Mesenteric fat pad (tissue), 1 donor: ENCODE measurements around the gene PLXNA2. TPM values are rescaled to one million over a fixed set of nuclear protein-coding genes. Genes with fewer than 3 reads are reported as not detected.

Source experiments
- DNase-seq: peaks from one replicate; pipeline ENCODE4 v3.0.0-alpha.2; 2020; ENCODE audit warnings: low spot score
- total RNA-seq: library from RNA; stranded (reverse); fragmentation: NEBNext Ultra II Directional; extraction: Animal tissue kit (Norgen Biotek cat#: 25700); gene quantifications from one replicate; pipeline ENCODE4 v1.2.1, GENCODE V29; 2021
- donor health status: DM: yes; HTN: yes; CAD: no.

PLXNA2 gene
- total RNA-seq, 1 donor from 2014 or later, result 49.0 TPM

DNA sequence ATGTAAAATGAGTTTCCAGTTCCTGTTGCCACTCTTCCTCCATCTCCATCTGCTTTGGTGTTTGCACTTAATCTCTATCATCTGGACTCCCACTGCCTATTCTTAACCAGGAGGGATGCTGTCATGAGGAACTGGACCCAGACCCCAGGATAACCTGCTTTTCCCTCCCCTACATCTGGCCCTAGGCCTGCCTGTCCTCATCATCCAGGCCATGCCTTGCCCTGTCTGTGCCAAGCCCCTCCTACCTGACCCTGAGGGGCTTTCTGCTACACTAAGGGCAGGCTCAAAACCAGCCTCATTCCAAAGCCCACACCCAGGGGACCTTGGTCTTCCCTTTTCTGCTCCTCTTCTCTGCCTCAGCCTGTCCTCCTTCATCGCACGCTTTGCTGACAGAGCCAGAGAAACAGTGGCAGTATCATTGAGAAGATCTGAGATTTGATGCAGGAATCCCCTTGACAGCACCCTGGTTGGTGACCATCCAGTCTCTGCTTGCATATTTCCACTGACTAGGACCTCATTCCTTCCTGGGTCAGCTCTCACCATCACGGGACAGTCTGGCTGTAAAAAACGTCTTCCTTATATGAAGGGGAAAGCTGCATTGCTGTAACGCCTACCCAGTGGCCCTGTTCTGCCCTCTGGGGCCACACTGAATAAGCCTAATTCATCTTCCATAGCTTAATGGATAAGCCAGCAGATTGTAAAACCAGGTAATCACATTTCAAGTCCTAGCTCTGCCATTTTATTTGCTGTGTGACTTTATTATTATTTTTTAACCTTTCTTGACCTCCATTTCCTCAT, 38.8 kb downstream of the PLXNA2 start:
- DNase-seq, result no peak

- no peak for DNase-seq
Measured at GRCh38 chr1:208204779-208205178, 39.4 kb downstream of the PLXNA2 start.

DNA sequence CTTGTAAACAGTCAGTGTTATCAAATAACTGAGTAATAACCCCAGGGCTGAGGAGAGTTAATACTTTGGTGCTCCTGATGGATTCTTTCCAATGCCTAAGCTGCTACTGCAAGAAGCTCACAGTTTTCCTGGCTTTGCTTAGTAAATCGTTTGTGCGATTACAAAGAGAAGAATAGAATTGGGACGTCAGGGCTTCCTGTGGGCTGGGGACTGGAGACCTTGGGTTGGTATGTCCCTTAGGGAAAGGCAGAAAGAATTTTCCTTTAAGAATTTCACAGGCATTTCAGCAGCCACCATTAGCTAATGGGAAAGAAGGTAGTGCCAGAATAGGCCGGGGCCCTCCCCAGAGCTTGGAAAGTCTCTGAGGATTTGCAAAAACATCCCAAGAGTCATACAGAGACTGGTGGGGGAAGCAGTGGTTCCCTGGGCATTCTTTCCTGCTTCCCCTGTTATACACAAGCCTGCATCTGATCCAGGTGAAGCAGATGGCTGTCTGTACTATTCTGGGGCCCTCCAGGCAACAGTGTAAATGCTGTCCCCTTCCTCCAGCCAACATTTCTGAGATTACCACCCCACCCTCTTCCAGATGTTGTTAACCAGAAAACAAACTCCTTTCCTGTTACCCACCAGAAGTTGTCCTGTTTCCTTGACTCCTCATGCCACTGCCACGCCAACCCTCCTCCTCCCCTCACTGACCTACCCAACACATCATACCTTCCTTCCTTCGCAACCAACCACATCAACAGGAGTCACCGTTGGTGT, 40.2 kb downstream of the PLXNA2 start:
- DNase-seq, result no peak

DNA sequence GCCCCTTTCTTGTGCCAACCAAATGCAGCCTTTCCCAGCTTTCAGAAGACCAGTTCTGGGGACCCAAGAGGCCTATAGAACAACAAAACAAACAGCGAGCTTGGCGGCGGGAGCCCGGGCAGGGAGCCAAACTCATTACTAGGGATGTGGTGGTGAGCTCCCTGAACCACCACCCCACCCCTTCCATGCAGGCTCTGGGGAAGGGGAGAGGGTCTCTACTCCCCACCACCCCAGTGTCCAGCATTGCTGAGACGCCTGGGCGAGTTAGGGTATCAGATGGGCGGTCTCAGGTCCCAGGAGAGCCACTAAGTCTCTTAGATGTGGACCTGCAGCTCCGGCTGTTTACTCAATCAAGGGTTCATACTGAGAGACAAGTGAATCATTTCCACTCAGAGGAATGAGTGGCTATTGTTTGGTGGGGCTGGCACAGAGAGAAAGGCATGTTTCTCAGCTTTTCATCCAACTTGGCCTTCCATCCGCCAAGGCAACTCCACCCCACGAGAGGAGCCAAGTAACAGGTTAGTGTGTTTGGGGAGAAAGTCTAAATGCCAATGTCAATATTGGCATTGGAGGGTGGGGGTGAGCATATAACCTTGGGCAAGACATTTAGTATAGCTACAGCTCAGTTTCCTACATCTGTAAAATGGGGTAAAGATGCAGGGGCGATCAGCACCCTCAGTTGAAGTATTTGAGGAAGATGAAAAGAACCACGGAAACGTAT, 40.9 kb downstream of the PLXNA2 start:
- no peak for DNase-seq

DNA sequence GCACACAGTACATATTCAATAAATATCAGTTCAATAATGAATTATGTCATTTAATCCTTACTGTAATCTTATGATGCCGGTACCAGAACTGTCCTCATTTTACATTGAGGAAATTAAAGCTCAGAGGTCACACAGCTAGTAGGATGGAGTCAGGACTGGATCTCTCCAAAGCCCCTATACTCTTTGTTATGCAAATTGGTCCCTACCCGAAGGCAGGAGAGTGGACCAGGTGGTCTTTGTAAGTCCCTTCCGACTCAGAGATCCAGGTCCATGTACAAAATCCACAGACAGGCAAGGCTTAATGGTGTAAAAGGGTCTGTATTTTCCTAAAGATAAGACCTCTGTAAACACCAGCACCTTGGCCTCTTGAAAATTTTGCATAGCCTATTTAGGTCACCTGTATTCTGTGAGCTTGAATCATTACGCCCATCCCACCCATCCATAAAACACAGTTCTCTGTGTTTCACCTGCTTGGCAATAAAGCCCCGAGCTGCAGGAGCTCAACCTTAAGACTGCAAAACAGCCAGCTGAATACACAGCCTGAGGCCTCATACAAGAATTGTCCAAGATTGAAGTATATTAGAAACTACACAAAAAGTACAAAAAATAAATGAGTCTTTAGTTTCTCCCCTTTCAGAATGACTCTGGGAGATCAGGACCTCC, 41.7 kb downstream of the PLXNA2 start:
- DNase-seq, result no peak

DNA sequence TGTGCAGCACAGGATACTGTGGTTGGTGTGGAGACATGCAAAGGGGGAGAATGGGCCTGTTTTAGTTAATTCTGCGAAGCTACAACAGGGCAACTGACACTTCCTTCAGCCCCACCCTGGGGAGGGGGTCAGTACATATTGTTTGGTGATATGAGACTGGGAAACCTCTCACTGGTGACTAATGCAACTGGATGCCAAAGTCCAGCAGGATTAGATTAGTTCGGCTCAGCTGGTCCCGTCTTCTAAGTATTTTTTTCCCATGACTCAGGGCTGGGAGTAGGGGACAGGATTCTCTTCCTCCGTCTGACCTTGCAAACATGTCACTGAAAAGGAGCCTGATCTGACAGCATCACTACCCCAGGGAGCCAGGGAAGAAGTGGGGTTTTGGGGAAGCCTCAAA, 43.0 kb downstream of the PLXNA2 start:
- DNase-seq, result no peak

- DNase-seq, result no peak
Measured at GRCh38 chr1:208200116-208200515, 44.1 kb downstream of the PLXNA2 start.

- no peak for DNase-seq
Measured at GRCh38 chr1:208198236-208198635, 45.9 kb downstream of the PLXNA2 start.

DNA sequence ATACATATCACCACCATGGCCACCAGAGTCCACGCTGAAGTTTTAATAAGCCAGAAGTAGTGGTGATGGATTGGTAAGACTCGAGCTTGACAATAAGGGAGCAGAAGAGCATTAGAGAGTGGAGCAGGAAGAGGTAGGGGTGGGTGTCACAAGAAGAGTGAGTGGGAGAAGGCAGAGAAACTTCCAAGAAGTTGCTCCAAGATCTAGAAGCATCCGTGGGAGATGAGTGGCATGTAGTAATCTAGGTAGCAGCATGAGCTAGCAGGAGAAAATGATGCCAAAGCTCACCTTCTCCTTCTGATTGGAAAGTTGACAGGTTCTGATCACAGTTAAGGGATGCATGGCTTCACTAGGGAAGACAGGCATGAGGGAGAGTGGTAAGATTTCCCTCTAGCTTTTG, 49.2 kb downstream of the PLXNA2 start:
- DNase-seq, result no peak

GRCh38 chr1:208192995-208193394, 51.2 kb downstream of the PLXNA2 start:
- DNase-seq, result no peak

DNA sequence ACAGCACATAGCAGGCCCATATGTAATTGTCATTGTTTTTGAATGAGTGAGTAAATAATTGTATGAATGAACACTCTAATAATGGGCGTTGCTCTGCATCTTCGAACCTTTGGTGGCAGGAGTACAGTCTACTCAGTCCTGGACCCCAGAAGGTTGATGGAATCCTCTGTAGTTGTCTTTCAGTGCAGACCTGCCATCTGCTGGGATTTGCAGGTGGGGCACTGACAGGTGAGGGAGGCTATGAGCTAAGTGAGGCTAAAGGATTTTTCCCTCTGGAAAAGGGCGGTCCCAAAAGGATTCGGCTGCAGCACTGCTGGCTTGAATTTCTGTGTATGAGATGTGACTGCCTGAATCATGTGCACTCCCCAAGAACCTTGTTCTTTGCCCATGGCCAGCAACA, 53.4 kb downstream of the PLXNA2 start:
- DNase-seq, result no peak

GRCh38 chr1:208189716-208190115, 54.5 kb downstream of the PLXNA2 start:
- no peak for DNase-seq

GRCh38 chr1:208189183-208189582, 55.0 kb downstream of the PLXNA2 start:
- no peak for DNase-seq

DNA sequence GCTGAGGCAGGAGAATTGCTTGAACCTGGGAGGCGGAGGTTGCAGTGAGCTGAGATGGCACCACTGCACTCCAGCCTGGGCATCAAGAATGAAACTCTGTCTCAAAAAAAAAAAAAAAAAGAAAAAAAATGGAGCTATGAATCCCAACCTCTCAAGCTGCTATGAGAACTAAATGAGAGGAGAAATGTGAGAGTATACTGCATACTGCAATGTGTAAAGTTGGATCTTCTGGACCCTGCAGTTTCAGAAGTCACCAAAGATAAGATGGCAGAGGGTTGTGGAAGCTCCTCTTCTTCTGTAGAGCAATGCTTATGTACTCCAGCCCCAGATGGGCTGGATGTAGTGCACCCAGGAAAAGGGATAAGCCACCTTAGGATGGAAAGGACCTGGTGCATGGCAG, 55.6 kb downstream of the PLXNA2 start:
- no peak for DNase-seq

GRCh38 chr1:208187499-208188041, 56.6 kb downstream of the PLXNA2 start:
- DNase-seq, result no peak

DNA sequence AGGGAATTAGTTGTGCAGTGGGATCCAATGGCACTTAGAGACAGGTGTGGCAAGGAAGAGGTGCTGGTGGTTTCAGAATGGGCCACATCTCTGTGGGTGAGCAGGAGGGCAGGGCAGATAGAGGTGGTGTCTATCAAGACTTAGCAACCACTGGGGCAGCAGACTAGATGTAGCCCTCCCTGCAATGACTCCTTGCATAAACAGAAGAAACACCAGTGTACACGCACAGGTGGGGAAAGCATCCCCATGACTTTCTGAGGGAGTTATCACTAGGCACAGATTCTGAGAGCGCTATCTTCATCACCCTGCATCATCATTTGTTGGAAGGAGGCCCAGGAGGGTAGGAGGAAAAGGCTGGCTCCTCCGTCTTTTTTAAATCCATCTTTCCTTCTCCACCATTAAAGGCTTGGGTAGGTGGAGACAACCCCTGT, 58.4 kb downstream of the PLXNA2 start:
- no peak for DNase-seq

GRCh38 chr1:208184966-208185654, 59.1 kb downstream of the PLXNA2 start:
- DNase-seq, result no peak

GRCh38 chr1:208183977-208184911, 59.9 kb downstream of the PLXNA2 start:
- DNase-seq, result no peak

DNA sequence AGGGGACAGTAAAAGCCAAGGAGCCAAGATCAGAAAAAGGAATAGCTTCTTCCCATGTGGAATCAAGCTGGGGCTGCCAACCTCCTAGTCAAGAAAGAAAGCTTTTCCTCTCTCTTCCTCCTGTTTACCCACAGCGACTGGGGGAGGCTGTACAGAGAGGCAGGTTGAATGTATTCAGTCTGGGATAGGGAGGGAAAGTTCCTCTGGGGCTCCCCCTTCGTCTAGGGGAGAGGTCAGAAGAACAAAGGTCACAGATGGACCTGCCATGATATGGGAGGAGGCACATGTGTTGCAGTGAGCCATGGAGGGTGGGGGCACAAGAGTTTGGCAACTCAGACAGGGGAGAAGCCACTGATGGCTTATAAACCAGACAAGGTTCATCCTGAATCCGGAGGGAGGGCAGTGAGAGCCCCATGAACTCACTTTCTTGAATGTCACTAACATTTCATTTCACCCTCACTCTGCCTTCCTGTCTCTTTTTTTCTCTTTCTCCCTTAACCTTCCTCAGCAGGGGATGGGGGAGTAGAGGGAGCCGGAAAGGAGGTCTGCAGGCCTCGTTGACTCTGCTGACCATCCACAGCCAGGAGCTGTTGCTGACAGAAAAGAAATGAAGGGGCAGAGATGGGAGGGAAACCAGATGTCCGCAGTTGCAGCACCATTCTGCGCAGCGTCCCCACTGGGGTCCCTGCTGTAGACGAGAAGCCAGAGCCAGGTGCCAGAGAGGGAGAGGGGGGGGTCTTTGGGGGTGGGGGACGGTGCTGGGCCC, 61.1 kb downstream of the PLXNA2 start:
- DNase-seq, result no peak
